Osteoblast (primary cell): Measurements from ENCODE around the gene SERPINB3. TPM values are rescaled to one million over a fixed set of nuclear protein-coding genes. Genes with fewer than 3 reads are reported as not detected.
"Not testable (repeated sequence)": the region's sequence is repeated elsewhere in the genome, so short reads cannot be mapped to it uniquely, and the experiment has no call there.

Experiments
- DNase-seq: peaks from one replicate; pipeline ENCODE4 v3.0.0; 2011; ENCODE audit warnings: low spot score, mixed read lengths; ENCODE audit not compliant: insufficient read length; ENCODE audit errors: missing footprints
- H2AFZ ChIP-seq: 2 replicates; pipeline ENCODE4 v1.6.0; 2011; ENCODE audit warnings: mild to moderate bottlenecking, low read length
- H3K27ac ChIP-seq: 2 replicates; pipeline ENCODE4 v1.5.1; 2011; ENCODE audit warnings: mild to moderate bottlenecking, low read depth, low read length, moderate library complexity
- H3K27me3 ChIP-seq: 2 replicates; pipeline ENCODE4 v1.6.0; 2012; ENCODE audit warnings: mild to moderate bottlenecking, control low read depth, inconsistent platforms, low read length, moderate library complexity; ENCODE audit not compliant: insufficient read depth
- H3K36me3 ChIP-seq: 2 replicates; pipeline ENCODE4 v1.5.1; 2011; ENCODE audit warnings: mild to moderate bottlenecking, low read length, control low read depth, moderate library complexity; ENCODE audit not compliant: insufficient read depth
- H3K4me1 ChIP-seq: 2 replicates; pipeline ENCODE4 v1.5.1; 2011; ENCODE audit warnings: mild to moderate bottlenecking, low read length, control low read depth, moderate library complexity; ENCODE audit not compliant: insufficient read depth
- H3K4me2 ChIP-seq: 2 replicates; pipeline ENCODE4 v1.6.0; 2011; ENCODE audit warnings: mild to moderate bottlenecking, low read length; ENCODE audit not compliant: insufficient read depth
- H3K4me3 ChIP-seq: fragments of 200-600 bp; sonication (generic); 3 replicates; pipeline ENCODE4 v1.5.1; 2012; ENCODE audit warnings: mild to moderate bottlenecking, low read length, inconsistent platforms; ENCODE audit not compliant: insufficient read depth
- H3K79me2 ChIP-seq: 2 replicates; pipeline ENCODE4 v1.6.0; 2012; ENCODE audit warnings: mild to moderate bottlenecking, low read length, control low read depth, inconsistent platforms; ENCODE audit not compliant: insufficient read depth
- H3K9me3 ChIP-seq: 2 replicates; pipeline ENCODE4 v1.5.1; 2011; ENCODE audit warnings: low read depth, low read length, control low read depth
- H4K20me1 ChIP-seq: 2 replicates; pipeline ENCODE4 v1.6.0; 2012; ENCODE audit warnings: mild to moderate bottlenecking, low read length, control low read depth; ENCODE audit not compliant: insufficient read depth
- total RNA-seq: library from RNA; depleted of rRNA; stranded (reverse); fragments of >200 nt; gene quantifications from 2 replicates; pipeline ENCODE4 v1.2.3, GENCODE V29; 2012
- TF ChIP-seq, protein P1 (sequence below): IDR thresholded peaks from 2 replicates; pipeline ENCODE4 v1.5.1; 2011; ENCODE audit warnings: mild to moderate bottlenecking, low read depth, low read length, moderate library complexity; ENCODE audit errors: extremely low read depth

The SERPINB3 gene
- total RNA-seq, 1 donor = not detected

DNA sequence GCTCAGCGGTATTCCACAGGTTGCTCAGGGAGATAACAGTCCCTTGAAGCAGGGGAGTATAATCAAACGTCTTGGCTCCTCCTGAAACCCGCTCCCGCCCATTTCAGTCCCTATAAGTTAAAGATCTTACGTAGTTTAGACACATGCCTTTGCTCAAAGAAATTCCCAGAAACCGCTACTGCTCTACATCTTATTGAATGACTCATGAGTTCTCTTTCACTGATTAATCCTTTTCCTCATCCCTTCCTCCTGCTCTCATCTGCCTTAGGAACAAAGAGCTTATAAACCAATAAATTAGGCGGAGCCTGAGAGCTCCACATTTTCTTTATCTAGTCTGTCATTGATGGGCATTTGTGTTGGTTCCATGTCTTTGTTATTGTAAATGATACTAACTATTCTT lies 13.5 kb downstream of the SERPINB3 start:
- H3K9me3 ChIP-seq = no peaks in the 10 kb centered on the region
- H2AFZ ChIP-seq = no peak overlapping the region
- H3K4me3 ChIP-seq = no peak overlapping the region
- TF ChIP-seq, protein P1, sequence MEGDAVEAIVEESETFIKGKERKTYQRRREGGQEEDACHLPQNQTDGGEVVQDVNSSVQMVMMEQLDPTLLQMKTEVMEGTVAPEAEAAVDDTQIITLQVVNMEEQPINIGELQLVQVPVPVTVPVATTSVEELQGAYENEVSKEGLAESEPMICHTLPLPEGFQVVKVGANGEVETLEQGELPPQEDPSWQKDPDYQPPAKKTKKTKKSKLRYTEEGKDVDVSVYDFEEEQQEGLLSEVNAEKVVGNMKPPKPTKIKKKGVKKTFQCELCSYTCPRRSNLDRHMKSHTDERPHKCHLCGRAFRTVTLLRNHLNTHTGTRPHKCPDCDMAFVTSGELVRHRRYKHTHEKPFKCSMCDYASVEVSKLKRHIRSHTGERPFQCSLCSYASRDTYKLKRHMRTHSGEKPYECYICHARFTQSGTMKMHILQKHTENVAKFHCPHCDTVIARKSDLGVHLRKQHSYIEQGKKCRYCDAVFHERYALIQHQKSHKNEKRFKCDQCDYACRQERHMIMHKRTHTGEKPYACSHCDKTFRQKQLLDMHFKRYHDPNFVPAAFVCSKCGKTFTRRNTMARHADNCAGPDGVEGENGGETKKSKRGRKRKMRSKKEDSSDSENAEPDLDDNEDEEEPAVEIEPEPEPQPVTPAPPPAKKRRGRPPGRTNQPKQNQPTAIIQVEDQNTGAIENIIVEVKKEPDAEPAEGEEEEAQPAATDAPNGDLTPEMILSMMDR = no peak
- no peaks in the 10 kb centered on the region for H4K20me1 ChIP-seq
- no peaks in the 10 kb centered on the region for H3K4me1 ChIP-seq
- no peaks in the 10 kb centered on the region for H3K36me3 ChIP-seq
- no peaks in the 10 kb centered on the region for H3K27me3 ChIP-seq
- no peak for DNase-seq
- H3K27ac ChIP-seq = no peak overlapping the region
- H3K4me2 ChIP-seq = no peak overlapping the region
- no peaks in the 10 kb centered on the region for H3K79me2 ChIP-seq

DNA sequence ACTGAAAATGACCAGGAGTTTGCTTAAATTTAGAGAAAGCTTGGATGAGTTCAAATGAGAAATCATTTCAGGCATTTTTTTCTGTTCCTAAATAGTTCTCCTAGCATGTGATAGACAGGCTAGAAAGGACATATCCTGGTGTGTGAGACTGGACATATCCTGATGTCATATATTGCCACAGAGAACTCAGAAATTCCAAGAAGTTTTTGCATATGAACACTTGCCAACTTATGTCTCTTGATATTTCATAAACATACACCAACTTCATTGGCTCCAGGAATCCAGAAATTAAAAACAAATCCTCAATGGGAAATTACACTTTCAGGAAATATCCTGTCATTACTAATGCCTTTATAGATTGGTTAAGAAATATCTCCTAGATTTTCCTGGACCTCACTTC lies 14.8 kb downstream of the SERPINB3 start:
- H2AFZ ChIP-seq = no peak overlapping the region
- no peak for DNase-seq
- no peaks in the 10 kb centered on the region for H3K9me3 ChIP-seq
- H3K27me3 ChIP-seq = no peaks in the 10 kb centered on the region
- no peaks in the 10 kb centered on the region for H3K36me3 ChIP-seq
- no peaks in the 10 kb centered on the region for H4K20me1 ChIP-seq
- no peak overlapping the region for H3K4me2 ChIP-seq
- no peaks in the 10 kb centered on the region for H3K79me2 ChIP-seq
- H3K4me1 ChIP-seq = no peaks in the 10 kb centered on the region
- TF ChIP-seq, protein P1 = no peak
- H3K4me3 ChIP-seq = no peak overlapping the region
- no peak overlapping the region for H3K27ac ChIP-seq

DNA sequence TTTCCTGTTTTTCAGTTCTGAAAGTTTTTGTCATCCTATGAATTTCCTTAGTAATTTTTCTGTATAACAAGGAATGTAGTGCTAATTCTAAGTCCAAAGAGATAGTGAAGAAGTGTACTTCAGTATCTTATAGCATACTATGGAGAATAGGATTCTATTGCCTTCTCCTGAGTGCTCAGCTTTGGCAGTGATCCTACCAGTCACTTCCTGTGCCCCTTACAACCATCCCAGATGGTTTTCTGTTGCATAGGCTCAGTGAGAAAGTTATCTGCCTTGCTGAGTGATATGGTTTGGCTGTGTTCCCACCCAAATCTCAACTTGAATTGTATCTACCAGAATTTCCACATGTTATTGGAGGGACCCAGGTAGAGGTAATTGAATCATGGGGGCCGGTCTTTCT lies 17.0 kb downstream of the SERPINB3 start:
- not testable (repeated sequence) for H3K9me3 ChIP-seq, H3K79me2 ChIP-seq, H3K4me3 ChIP-seq, H2AFZ ChIP-seq, H4K20me1 ChIP-seq, H3K4me1 ChIP-seq, H3K4me2 ChIP-seq, H3K36me3 ChIP-seq, DNase-seq, H3K27me3 ChIP-seq, H3K27ac ChIP-seq

DNA sequence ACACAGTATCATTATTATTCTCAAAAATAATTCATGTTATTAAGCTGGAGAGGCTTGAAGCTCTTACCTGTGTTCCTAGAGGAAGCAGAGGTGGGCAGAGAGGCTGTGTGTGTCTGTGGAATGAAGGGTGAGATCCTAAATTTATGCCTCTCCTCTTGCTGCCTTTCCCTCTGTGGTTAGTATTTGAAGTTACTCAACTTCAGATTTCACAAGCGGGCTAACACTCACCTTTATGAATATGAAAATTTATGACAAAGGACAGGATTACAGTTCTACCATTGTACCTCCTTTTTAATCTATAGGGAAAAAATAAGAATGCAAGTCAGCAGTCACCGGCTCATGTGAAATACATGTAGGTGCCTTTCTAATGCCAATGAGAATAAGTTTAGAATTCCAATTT lies 17.6 kb downstream of the SERPINB3 start, which contains the start of gene SERPINB4:
Gene SERPINB4, minus strand, starts transcription at position 115 of the 400 bp plus-strand sequence. CDS start 679 bp downstream, outside the sequence.
- not testable (repeated sequence) for DNase-seq, H3K4me2 ChIP-seq, H3K79me2 ChIP-seq, H3K4me1 ChIP-seq, H3K9me3 ChIP-seq, H3K36me3 ChIP-seq, H3K4me3 ChIP-seq, H3K27ac ChIP-seq, H3K27me3 ChIP-seq, H2AFZ ChIP-seq, H4K20me1 ChIP-seq

DNA sequence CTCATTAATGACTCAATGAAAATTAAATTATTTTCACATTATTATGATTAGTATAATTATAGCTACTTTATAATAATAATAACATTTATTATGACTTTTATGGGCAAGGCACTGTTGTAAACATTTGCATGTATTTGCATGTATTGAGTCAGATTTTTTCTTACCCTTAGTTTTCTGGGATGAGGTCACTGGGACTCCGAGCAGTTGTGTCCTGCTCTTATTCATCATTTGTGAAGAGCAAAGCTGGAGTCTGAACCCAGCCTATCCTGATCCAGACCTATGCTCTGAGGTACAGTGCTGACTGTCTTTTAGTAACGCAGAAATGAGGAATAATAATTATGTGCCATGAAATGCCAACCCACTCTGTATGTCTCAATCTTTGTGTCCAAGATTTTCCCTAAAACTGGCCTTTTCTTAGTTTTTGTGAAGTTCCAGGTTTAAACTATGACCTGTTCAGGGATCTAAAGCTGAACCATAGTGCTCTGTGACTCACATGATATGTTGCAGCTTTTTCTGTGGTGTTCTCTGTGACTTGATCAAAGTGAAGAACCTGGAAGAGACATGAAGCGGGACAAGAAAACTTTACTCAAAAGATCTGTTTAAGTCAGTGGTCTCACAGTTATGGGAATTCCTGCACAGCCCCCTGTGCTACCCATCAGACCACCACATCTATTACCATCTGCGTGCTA lies 18.9 kb downstream of the SERPINB3 start:
- H3K79me2 ChIP-seq, H3K9me3 ChIP-seq, H3K4me2 ChIP-seq, H3K27me3 ChIP-seq, H3K4me1 ChIP-seq, H2AFZ ChIP-seq, H3K4me3 ChIP-seq, DNase-seq, H3K27ac ChIP-seq, H3K36me3 ChIP-seq, H4K20me1 ChIP-seq: not testable (repeated sequence)

DNA sequence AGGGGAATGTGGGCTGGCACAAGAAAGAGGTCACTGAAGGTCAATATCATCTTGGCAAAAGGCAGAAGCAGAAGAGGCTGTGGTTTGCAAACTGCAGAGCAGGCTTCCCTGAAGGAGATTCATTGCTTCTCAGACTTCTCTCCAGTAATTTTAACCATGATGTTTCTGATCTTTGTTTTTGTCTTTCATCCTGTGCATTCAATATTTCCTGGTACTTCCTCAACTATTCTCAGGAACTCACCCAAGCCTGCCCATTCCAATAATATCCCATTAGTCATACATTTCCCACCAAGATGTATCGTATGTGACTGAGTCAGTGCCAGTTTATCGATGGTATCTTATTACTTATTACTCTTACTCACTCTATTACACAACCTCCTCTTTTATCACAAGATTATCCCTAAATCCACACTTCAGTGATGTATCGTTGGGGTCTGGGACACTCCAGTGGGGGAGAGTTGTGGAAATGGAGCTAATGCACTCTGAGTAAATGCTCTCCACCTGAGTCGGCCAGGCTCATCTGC lies 20.5 kb downstream of the SERPINB3 start:
- H3K4me2 ChIP-seq, H3K4me3 ChIP-seq, H4K20me1 ChIP-seq, H3K27ac ChIP-seq, DNase-seq, H3K4me1 ChIP-seq, H3K27me3 ChIP-seq, H3K79me2 ChIP-seq, H2AFZ ChIP-seq, H3K36me3 ChIP-seq, H3K9me3 ChIP-seq: not testable (repeated sequence)
